GM12878 (cell line): ENCODE data around the gene AKT3.

Source experiments
- CBX5 ChIP-seq: sonication (generic); IDR thresholded peaks from 2 replicates; pipeline ENCODE4 v1.6.1; 2016; ENCODE audit warnings: low read depth, moderate library complexity, mild to moderate bottlenecking, inconsistent platforms
- EP300 ChIP-seq, 2 experiments: fragments of 150-350 bp in 1 of 2; IDR thresholded peaks; 2 replicates each; pipeline ENCODE4 v1.6.1; 2011 to 2012; ENCODE audit warnings: low read depth in 2 of 2, low read length in 2 of 2, borderline replicate concordance in 1 of 2, improper control_type of control experiment in 1 of 2, inconsistent platforms in 1 of 2; ENCODE audit not compliant: control insufficient read depth in 1 of 2
- EZH2 ChIP-seq: IDR thresholded peaks from 2 replicates; pipeline ENCODE4 v1.6.1; 2012; ENCODE audit warnings: low read depth, mild to moderate bottlenecking, control low read depth, inconsistent platforms, low read length, borderline replicate concordance; ENCODE audit not compliant: control insufficient read depth
- NR2C2 ChIP-seq: IDR thresholded peaks from 2 replicates; pipeline ENCODE4 v1.6.1; 2011; ENCODE audit warnings: borderline replicate concordance, low read depth; ENCODE audit not compliant: control insufficient read depth, insufficient read length
- POLR2A ChIP-seq: IDR thresholded peaks from 2 replicates; pipeline ENCODE4 v1.6.1; 2011; ENCODE audit warnings: low read depth, mild to moderate bottlenecking, low read length
- RAD21 ChIP-seq: IDR thresholded peaks from 2 replicates; pipeline ENCODE4 v1.6.1; 2011; ENCODE audit warnings: mild to moderate bottlenecking, low read depth, low read length, moderate library complexity; ENCODE audit not compliant: insufficient read depth
- SPI1 ChIP-seq: IDR thresholded peaks from 2 replicates; pipeline ENCODE4 v1.6.1; 2011; ENCODE audit warnings: low read depth, mild to moderate bottlenecking, low read length, moderate library complexity, borderline replicate concordance; ENCODE audit not compliant: insufficient read depth
- TAF1 ChIP-seq: IDR thresholded peaks from 2 replicates; pipeline ENCODE4 v1.6.1; 2011; ENCODE audit warnings: mild to moderate bottlenecking, low read depth, low read length, borderline replicate concordance
- TBL1XR1 ChIP-seq: IDR thresholded peaks from 2 replicates; pipeline ENCODE4 v1.6.1; 2012; ENCODE audit warnings: low read depth, low read length, improper control_type of control experiment
- YBX1 ChIP-seq: fragments of 450-650 bp; IDR thresholded peaks from 2 replicates; pipeline ENCODE4 v1.6.1; 2016; ENCODE audit warnings: antibody characterized with exemption
- TF ChIP-seq, protein P1 (sequence below), 3 experiments: IDR thresholded peaks in 2 of 3; conservative IDR thresholded peaks in 1 of 3; 2 replicates each; pipeline ENCODE4 v1.5.1; 2011; ENCODE audit warnings: low read depth in 3 of 3, low read length in 3 of 3, mild to moderate bottlenecking in 3 of 3, control low read depth in 2 of 3, moderate library complexity in 2 of 3, inconsistent platforms in 1 of 3, mixed read lengths in 1 of 3; ENCODE audit not compliant: control insufficient read depth in 2 of 3, insufficient read depth in 1 of 3; ENCODE audit errors: extremely low read depth in 1 of 3
- TF ChIP-seq, protein P2 (sequence below): fragments of 450-650 bp; IDR thresholded peaks from 2 replicates; pipeline ENCODE4 v1.6.1; 2016; ENCODE audit warnings: mild to moderate bottlenecking
- TF ChIP-seq, protein P3 (sequence below): IDR thresholded peaks from 2 replicates; pipeline ENCODE4 v1.6.1; 2012; ENCODE audit warnings: low read depth, low read length, improper control_type of control experiment

DNA sequence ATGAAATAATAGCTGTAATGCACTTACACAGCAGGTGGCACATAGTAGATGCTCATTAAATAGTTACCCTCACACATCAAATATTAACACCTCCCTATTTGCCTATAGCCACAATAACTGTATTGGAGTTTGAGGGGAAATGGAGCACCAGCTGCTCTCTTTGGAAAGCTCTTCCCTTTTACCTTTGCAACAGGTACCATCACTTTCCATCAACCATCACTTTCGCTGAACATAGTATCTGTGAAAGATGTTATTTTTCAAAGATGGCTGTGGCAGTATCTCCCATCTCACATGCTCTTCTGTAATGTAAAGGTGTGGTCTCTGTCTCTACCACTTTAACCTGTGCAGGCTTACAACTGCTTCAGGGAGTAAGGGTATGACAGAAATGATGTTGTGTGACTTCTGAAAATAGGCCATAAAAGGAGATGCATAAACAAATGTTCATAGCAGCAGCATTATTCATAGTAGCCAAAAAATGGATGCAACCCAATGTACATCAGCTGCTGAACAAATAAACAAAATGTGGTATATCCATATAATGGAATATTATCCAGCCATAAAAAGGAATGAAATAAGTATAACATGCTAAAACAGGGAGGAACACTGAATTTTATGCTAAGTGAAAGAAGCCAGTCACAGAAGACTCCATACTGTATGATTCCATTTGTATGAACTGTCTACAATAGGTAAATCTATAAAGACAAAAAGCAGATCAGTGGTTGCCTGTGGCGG lies 288.3 kb downstream of the AKT3 start:
- TF ChIP-seq, protein P1, sequence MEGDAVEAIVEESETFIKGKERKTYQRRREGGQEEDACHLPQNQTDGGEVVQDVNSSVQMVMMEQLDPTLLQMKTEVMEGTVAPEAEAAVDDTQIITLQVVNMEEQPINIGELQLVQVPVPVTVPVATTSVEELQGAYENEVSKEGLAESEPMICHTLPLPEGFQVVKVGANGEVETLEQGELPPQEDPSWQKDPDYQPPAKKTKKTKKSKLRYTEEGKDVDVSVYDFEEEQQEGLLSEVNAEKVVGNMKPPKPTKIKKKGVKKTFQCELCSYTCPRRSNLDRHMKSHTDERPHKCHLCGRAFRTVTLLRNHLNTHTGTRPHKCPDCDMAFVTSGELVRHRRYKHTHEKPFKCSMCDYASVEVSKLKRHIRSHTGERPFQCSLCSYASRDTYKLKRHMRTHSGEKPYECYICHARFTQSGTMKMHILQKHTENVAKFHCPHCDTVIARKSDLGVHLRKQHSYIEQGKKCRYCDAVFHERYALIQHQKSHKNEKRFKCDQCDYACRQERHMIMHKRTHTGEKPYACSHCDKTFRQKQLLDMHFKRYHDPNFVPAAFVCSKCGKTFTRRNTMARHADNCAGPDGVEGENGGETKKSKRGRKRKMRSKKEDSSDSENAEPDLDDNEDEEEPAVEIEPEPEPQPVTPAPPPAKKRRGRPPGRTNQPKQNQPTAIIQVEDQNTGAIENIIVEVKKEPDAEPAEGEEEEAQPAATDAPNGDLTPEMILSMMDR (IDR thresholded peaks at IDR 0.05 in 2 of 3, conservative IDR thresholded peaks at IDR 0.05 in 1 of 3; ENCODE audit: control insufficient read depth in 2 of 3, extremely low read depth in 1 of 3, insufficient read depth in 1 of 3, low read depth in 3 of 3, low read length in 3 of 3): no peak
- TF ChIP-seq, protein P2, sequence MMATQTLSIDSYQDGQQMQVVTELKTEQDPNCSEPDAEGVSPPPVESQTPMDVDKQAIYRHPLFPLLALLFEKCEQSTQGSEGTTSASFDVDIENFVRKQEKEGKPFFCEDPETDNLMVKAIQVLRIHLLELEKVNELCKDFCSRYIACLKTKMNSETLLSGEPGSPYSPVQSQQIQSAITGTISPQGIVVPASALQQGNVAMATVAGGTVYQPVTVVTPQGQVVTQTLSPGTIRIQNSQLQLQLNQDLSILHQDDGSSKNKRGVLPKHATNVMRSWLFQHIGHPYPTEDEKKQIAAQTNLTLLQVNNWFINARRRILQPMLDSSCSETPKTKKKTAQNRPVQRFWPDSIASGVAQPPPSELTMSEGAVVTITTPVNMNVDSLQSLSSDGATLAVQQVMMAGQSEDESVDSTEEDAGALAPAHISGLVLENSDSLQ: no peak
- TF ChIP-seq EZH2 (no peak), TAF1 (no peak), YBX1 (no peak), RAD21 (no peak), SPI1 (no peak), TBL1XR1 (no peak), NR2C2 (no peak), CBX5 (no peak), EP300 (IDR thresholded peaks at IDR 0.05; ENCODE audit: borderline replicate concordance in 1 of 2, control insufficient read depth in 1 of 2, low read depth in 2 of 2, low read length in 2 of 2) (no peak), POLR2A (no peak)
- TF ChIP-seq, protein P3, sequence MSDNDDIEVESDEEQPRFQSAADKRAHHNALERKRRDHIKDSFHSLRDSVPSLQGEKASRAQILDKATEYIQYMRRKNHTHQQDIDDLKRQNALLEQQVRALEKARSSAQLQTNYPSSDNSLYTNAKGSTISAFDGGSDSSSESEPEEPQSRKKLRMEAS: no peak
